SK-N-MC (cell line): ENCODE measurements around the gene CARD6.
"Not testable (repeated sequence)": the region's sequence is repeated elsewhere in the genome, so short reads cannot be mapped to it uniquely, and the experiment has no call there.

ENCODE experiments used
- EZH2 ChIP-seq: fragments of 200-600 bp; sonication (generic); IDR thresholded peaks from one replicate; pipeline ENCODE4 v1.6.1; 2017; ENCODE audit warnings: antibody characterized with exemption
- POLR2AphosphoS5 ChIP-seq: IDR thresholded peaks from 2 replicates; pipeline ENCODE4 v1.6.1; 2012; ENCODE audit warnings: mild to moderate bottlenecking, low read depth, low read length, borderline replicate concordance

DNA sequence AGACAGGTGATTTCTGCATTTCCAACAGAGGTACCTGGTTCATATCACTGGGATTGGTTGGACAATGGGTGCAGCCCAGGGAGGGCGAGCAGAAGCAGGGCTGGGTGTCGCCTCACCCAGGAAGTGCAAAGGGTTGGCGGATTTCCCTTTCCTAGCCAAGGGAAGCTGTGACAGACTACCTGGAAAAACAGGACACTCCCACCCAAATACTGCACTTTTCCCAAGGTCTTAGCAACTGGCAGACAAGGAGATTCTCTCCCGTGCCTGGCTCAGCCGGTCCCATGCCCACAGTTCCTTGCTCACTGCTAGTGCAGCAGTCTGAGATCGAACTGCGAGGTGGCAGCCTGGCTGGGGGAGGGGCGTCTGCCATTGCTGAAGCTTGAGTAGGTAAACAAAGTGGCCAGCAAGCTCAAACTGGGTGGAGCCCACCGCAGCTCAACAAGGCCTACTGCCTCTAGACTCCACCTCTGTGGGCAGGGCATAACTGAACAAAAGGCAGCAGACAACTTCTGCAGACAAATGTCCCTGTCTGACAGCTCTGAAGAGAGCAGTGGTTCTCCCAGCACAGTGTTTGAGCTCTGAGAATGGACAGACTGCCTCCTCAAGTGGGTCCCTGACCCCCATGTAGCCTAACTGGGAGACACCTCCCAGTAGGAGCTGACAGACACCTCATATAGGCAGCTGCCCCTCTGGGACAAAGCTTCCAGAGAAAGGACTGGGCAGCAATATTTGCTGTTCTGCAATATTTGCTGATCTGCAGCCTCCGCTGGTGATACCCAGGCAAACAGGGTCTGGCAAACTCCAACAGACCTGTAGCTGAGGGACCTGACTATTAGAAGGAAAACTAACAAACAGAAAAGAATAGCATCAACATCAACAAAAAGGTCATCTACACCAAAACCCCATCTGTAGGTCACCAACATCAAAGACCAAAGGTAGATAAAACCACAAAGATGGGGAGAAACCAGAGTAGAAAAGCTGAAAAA is 54.6 kb downstream of the CARD6 start:
- not testable (repeated sequence) for TF ChIP-seq POLR2AphosphoS5, EZH2
